Measurements from ENCODE around the gene DUSP10. TPM values are rescaled to one million over a fixed set of nuclear protein-coding genes. Genes with fewer than 3 reads are reported as not detected.

DUSP10 gene
- total and polyA plus RNA-seq, 9 donors: 0.81 to 8.5 (median 2.0) TPM

DNA sequence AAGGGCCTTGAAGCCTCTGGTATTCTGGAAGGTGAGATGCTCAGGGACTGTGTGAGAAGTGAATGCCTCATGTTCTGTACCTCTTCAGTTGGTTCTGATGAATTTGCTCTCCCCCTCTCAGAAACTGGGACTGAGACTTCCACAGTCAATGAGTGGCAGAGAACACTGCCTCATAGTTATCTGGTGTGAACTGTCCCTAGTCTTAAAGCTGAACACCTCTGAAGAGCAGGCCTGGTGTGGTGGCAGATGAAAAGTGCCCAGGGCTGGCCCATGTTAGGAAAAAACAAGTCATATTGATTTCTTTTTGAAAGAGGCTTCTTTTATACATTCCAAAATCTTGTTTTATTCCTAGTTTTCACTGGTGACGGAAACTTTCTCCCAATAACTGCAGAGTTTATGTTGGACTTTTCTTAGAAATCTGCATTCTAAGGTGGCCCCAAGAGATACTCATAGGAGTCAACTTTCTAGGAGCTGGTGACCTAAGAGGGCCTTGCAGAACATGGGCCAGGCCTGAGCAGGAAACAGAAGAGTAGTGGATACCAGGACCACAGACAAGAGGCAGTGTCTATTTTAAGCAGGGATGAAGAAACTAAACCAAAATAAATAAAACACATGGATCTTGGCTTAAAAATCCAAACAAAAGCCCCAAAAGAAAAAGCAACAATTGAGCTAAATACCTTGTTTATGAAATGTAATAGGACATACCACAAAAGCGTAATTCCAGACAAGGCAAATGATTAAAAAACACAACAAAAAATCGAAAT is 19.5 kb downstream of the DUSP10 start:
- Histone ChIP-seq H3K36me3 (no peaks in the 10 kb centered on the region), H3K27me3 (no peaks in the 10 kb centered on the region), H3K9me3 (no peaks in the 10 kb centered on the region), H3K27ac (no peak overlapping the region), H3K4me1 (ENCODE audit: insufficient read depth) (peaks cover 7% of the 10 kb centered on the region), H3K4me3 (no peak overlapping the region)
- DNase-seq: no peak
- TF ChIP-seq, protein P1, sequence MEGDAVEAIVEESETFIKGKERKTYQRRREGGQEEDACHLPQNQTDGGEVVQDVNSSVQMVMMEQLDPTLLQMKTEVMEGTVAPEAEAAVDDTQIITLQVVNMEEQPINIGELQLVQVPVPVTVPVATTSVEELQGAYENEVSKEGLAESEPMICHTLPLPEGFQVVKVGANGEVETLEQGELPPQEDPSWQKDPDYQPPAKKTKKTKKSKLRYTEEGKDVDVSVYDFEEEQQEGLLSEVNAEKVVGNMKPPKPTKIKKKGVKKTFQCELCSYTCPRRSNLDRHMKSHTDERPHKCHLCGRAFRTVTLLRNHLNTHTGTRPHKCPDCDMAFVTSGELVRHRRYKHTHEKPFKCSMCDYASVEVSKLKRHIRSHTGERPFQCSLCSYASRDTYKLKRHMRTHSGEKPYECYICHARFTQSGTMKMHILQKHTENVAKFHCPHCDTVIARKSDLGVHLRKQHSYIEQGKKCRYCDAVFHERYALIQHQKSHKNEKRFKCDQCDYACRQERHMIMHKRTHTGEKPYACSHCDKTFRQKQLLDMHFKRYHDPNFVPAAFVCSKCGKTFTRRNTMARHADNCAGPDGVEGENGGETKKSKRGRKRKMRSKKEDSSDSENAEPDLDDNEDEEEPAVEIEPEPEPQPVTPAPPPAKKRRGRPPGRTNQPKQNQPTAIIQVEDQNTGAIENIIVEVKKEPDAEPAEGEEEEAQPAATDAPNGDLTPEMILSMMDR (IDR thresholded peaks at IDR 0.05): no peak
- TF ChIP-seq POLR2A (IDR thresholded peaks at IDR 0.05): no peak
- no peak for TF ChIP-seq EP300 (IDR thresholded peaks at IDR 0.05)
- 47 to 75% (median 69%) methylated on average over 3 of the region's 3 CpGs for WGBS, 3 donors
- intact Hi-C loops (cut with DNase I): no loop called here

GRCh38 chr1:221720545-221720944 is 21.3 kb downstream of the DUSP10 start:
- intact Hi-C loops (cut with DNase I): no loop called here
- TF ChIP-seq POLR2A (IDR thresholded peaks at IDR 0.05): no peak
- H3K36me3 ChIP-seq: no peaks in the 10 kb centered on the region
- no peak for DNase-seq
- peaks cover 7% of the 10 kb centered on the region for H3K4me1 ChIP-seq (ENCODE audit: insufficient read depth)
- H3K9me3 ChIP-seq: no peaks in the 10 kb centered on the region
- 91 to 98% (median 97%) methylated on average over 2 of the region's 2 CpGs for WGBS, 3 donors
- no peak overlapping the region for H3K27ac ChIP-seq
- H3K27me3 ChIP-seq: no peaks in the 10 kb centered on the region
- no peak overlapping the region for H3K4me3 ChIP-seq

- Histone ChIP-seq H3K4me1 (ENCODE audit: insufficient read depth) (peaks cover 7% of the 10 kb centered on the region), H3K9me3 (no peaks in the 10 kb centered on the region), H3K36me3 (no peaks in the 10 kb centered on the region), H3K4me3 (no peak overlapping the region), H3K27me3 (no peaks in the 10 kb centered on the region), H3K27ac (no peak overlapping the region)
- WGBS, 3 donors: 94 to 100% (median 96%) methylated on average over 2 of the region's 2 CpGs
- TF ChIP-seq POLR2A (IDR thresholded peaks at IDR 0.05) (no peak), EP300 (IDR thresholded peaks at IDR 0.05) (no peak)
- TF ChIP-seq, protein P1 (IDR thresholded peaks at IDR 0.05): no peak
- DNase-seq: no peak
- intact Hi-C loops (cut with DNase I): no loop called here
Measured at GRCh38 chr1:221719987-221720386, 21.9 kb downstream of the DUSP10 start.

- Histone ChIP-seq H3K4me3 (no peak overlapping the region), H3K4me1 (ENCODE audit: insufficient read depth) (peaks cover 7% of the 10 kb centered on the region), H3K9me3 (no peaks in the 10 kb centered on the region), H3K27ac (no peak overlapping the region), H3K36me3 (no peaks in the 10 kb centered on the region), H3K27me3 (no peaks in the 10 kb centered on the region)
- WGBS, 3 donors: 94 to 100% (median 97%) methylated on average over 1 of the region's 1 CpG
- no peak for DNase-seq
- TF ChIP-seq POLR2A (IDR thresholded peaks at IDR 0.05) (no peak), EP300 (IDR thresholded peaks at IDR 0.05) (no peak)
- TF ChIP-seq, protein P1 (IDR thresholded peaks at IDR 0.05): no peak
- intact Hi-C loops (cut with DNase I): no loop called here
Measured at GRCh38 chr1:221719278-221719597, 22.7 kb downstream of the DUSP10 start.

Data from ovary (tissue), 9 donors.